Natural killer cell (primary cell): ENCODE results near the gene SDC4. TPM values are rescaled to one million over a fixed set of nuclear protein-coding genes. Genes with fewer than 3 reads are reported as not detected.

Experiments used
- ATAC-seq, 3 donors: fragments of 150-1000 bp in 2 of 3; fragments of 200-7000 bp in 1 of 3; cut with Tn5 transposase; 1 replicate in 1 of 3; 2 replicates in 2 of 3; pipeline ENCODE4 v1.10.0; 2021; ENCODE audit warnings: mild to moderate bottlenecking in 2 of 3, moderate library complexity in 2 of 3
- DNase-seq, 2 donors: peaks; one replicate each; pipeline versions ENCODE4 v3.0.0 to v3.0.0-alpha.2; 2013 to 2021; ENCODE audit warnings: mixed read lengths in 1 of 2
- H3K27ac ChIP-seq: one replicate; pipeline ENCODE4 v1.5.1; 2013; ENCODE audit warnings: mild to moderate bottlenecking, low read length
- H3K27me3 ChIP-seq: one replicate; pipeline ENCODE4 v1.6.1; 2013; ENCODE audit warnings: low read length; ENCODE audit not compliant: control insufficient read depth, insufficient read depth
- H3K36me3 ChIP-seq: one replicate; pipeline ENCODE4 v1.6.1; 2013; ENCODE audit warnings: low read length; ENCODE audit not compliant: control insufficient read depth, insufficient read depth
- H3K4me1 ChIP-seq: one replicate; pipeline ENCODE4 v1.6.1; 2013; ENCODE audit warnings: low read length; ENCODE audit not compliant: control insufficient read depth, insufficient read depth
- H3K4me3 ChIP-seq: one replicate; pipeline ENCODE4 v1.5.1; 2013; ENCODE audit warnings: low read length
- H3K9me3 ChIP-seq: one replicate; pipeline ENCODE4 v1.6.1; 2013; ENCODE audit warnings: low read length; ENCODE audit not compliant: control insufficient read depth, insufficient read depth
- H3K27ac Mint-ChIP-seq, 2 donors: one replicate each; pipeline ENCODE4 v1.8.0; 2022; ENCODE audit warnings: mild to moderate bottlenecking in 2 of 2, mixed read lengths in 2 of 2, moderate library complexity in 1 of 2
- H3K27me3 Mint-ChIP-seq, 2 donors: one replicate each; pipeline ENCODE4 v1.8.0; 2022; ENCODE audit warnings: low read depth in 2 of 2, mixed read lengths in 2 of 2
- H3K36me3 Mint-ChIP-seq: one replicate; pipeline ENCODE4 v1.8.0; 2022; ENCODE audit warnings: mixed read lengths
- H3K4me1 Mint-ChIP-seq, 2 donors: one replicate each; pipeline ENCODE4 v1.8.0; 2022; ENCODE audit warnings: mixed read lengths in 2 of 2
- H3K4me3 Mint-ChIP-seq: one replicate; pipeline ENCODE4 v1.8.0; 2022; ENCODE audit warnings: mild to moderate bottlenecking, moderate library complexity, mixed read lengths
- H3K9me3 Mint-ChIP-seq, 2 donors: one replicate each; pipeline ENCODE4 v1.8.0; 2022; ENCODE audit warnings: mixed read lengths in 2 of 2
- CTCF ChIP-seq: fragments of 200-600 bp; IDR thresholded peaks from one replicate; pipeline ENCODE4 v1.8.0; 2022; ENCODE audit warnings: antibody characterized with exemption
- WGBS: methylation state at CpG from one replicate; pipeline ENCODE4 v1.1.7; 2013; ENCODE audit warnings: missing lambda C conversion rate; ENCODE audit not compliant: insufficient coverage; 5-methylcytosine and 5-hydroxymethylcytosine counted together
- intact Hi-C: fragments of 100-400 bp; cut with micrococcal nuclease; formaldehyde crosslinking; loops from one replicate; pipeline ENCODE4 v1.14.2; 2022
- total RNA-seq, 4 donors: library from RNA; stranded (reverse); fragments of 120-200 nt in 1 of 4; gene quantifications; one replicate each; pipeline versions ENCODE4 v1.2.3 to v1.2.4, GENCODE V29; 2013 to 2022

The SDC4 gene
- total RNA-seq, 3 donors from 2014 or later (not counting 1 experiment from before 2014, with no cell fraction given), result 0.45 to 1.8 (median 1.5) TPM

GRCh38 chr20:45378191-45378590 is 30.0 kb upstream of the SDC4 start, which contains the start of gene TP53TG5:
TSS of gene TP53TG5 (minus strand) at chr20:45378325. CDS start at chr20:45378236, 89 bp downstream.
- Histone ChIP-seq H3K4me3 (no peak within 1 kb of the TSS), H3K27me3 (no peaks in the 10 kb centered on the region), H3K9me3 (no peaks in the 10 kb centered on the region), H3K27ac (no peak within 1 kb of the TSS), H3K36me3 (no peaks in the 10 kb centered on the region), H3K4me1 (peaks cover 12% of the 10 kb centered on the region)
- Mint-ChIP-seq H3K4me1 (peaks cover 0 to 13% of the 10 kb centered on the region in 2 donors), H3K36me3 (no peaks in the 10 kb centered on the region), H3K27ac (no peak within 1 kb of the TSS), H3K9me3 (no peaks in the 10 kb centered on the region), H3K27me3 (no peaks in the 10 kb centered on the region), H3K4me3 (no peak within 1 kb of the TSS)
- DNase-seq (no peak), ATAC-seq (no peak)
- no peak for TF ChIP-seq CTCF
- 60% methylated on average over 1 of the region's 1 CpG for WGBS
- intact Hi-C loops, result no loop called here

- no peaks in the 10 kb centered on the region for H3K9me3 ChIP-seq
- ATAC-seq (no peak), DNase-seq (no peak)
- no peak for TF ChIP-seq CTCF
- H3K36me3 ChIP-seq, result no peaks in the 10 kb centered on the region
- no peaks in the 10 kb centered on the region for H3K36me3 Mint-ChIP-seq
- intact Hi-C loops, result no loop called here
- peaks cover 4 to 21% of the 10 kb centered on the region in 2 donors for H3K4me1 Mint-ChIP-seq
- no peaks in the 10 kb centered on the region for H3K9me3 Mint-ChIP-seq
- H3K4me1 ChIP-seq, result peaks cover 21% of the 10 kb centered on the region
- H3K27ac ChIP-seq, result no peak overlapping the region
- no peak overlapping the region for H3K27ac Mint-ChIP-seq
- H3K27me3 Mint-ChIP-seq, result no peaks in the 10 kb centered on the region
- 91% methylated on average over 11 of the region's 11 CpGs for WGBS
- no peak overlapping the region for H3K4me3 Mint-ChIP-seq
- no peaks in the 10 kb centered on the region for H3K27me3 ChIP-seq
- no peak overlapping the region for H3K4me3 ChIP-seq
These were observed 29.0 kb upstream of the SDC4 start for GRCh38 chr20:45377269-45377668.

GRCh38 chr20:45374966-45375365 is 26.7 kb upstream of the SDC4 start:
- intact Hi-C loops, result no loop called here
- Histone ChIP-seq H3K4me3 (no peak overlapping the region), H3K27me3 (no peaks in the 10 kb centered on the region), H3K36me3 (no peaks in the 10 kb centered on the region), H3K4me1 (peaks cover 23% of the 10 kb centered on the region), H3K27ac (no peak overlapping the region), H3K9me3 (no peaks in the 10 kb centered on the region)
- peaks cover 12 to 24% of the 10 kb centered on the region in 2 donors for H3K4me1 Mint-ChIP-seq
- H3K4me3 Mint-ChIP-seq, result no peak overlapping the region
- no peaks in the 10 kb centered on the region for H3K27me3 Mint-ChIP-seq
- DNase-seq (no peak), ATAC-seq (no peak)
- no peaks in the 10 kb centered on the region for H3K9me3 Mint-ChIP-seq
- TF ChIP-seq CTCF, result no peak
- H3K27ac Mint-ChIP-seq, result peak overlapping the region in 1 of 2 donors; percentile 84
- WGBS, result 97% methylated on average over 14 of the region's 14 CpGs
- no peaks in the 10 kb centered on the region for H3K36me3 Mint-ChIP-seq

- WGBS, result 50% methylated on average over 9 of the region's 9 CpGs
- Histone ChIP-seq H3K4me1 (peaks cover 23% of the 10 kb centered on the region), H3K4me3 (peak overlapping the region; percentile 51), H3K36me3 (no peaks in the 10 kb centered on the region), H3K27ac (peak overlapping the region; percentile 81), H3K9me3 (no peaks in the 10 kb centered on the region), H3K27me3 (no peaks in the 10 kb centered on the region)
- Mint-ChIP-seq H3K36me3 (no peaks in the 10 kb centered on the region), H3K4me1 (peaks cover 12 to 24% of the 10 kb centered on the region in 2 donors), H3K27ac (peak overlapping the region; percentile 84 to 93), H3K9me3 (no peaks in the 10 kb centered on the region), H3K4me3 (peak overlapping the region; percentile 85), H3K27me3 (no peaks in the 10 kb centered on the region)
- intact Hi-C loops, result no loop called here
- ATAC-seq (no peak), DNase-seq (no peak)
- peak; percentile 46 for TF ChIP-seq CTCF
These were observed 25.9 kb upstream of the SDC4 start for GRCh38 chr20:45374101-45374467.
